ENCODE results near the gene OXCT2.

DNA sequence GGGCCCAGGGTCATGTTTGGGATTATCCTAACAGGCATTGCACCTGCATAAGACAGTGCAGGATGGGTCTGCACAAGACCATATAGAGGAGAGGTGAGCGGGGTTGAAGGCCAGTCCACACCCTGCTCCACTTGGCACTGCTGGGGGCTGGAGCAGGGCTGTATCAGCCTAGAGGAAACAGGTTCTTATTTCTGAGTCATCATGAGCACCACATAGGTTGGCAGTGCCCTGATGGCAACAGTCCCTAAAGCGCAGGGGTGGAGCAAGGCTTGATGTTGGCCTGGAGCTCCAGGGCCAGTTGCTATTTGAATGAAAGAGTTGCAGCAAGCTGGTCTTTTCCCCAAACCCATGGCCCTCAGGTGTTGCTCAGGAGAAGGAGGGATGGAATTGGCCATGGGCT lies 47.3 kb upstream of the OXCT2 start:
- TF ChIP-seq EP300 (conservative IDR thresholded peaks at IDR 0.05; ENCODE audit: poor library complexity, severe bottlenecking) (no peak), EZH2 (IDR thresholded peaks at IDR 0.05; ENCODE audit: borderline replicate concordance, insufficient read depth, low read length, poor library complexity, severe bottlenecking) (no peak)
- TF ChIP-seq, protein P1, sequence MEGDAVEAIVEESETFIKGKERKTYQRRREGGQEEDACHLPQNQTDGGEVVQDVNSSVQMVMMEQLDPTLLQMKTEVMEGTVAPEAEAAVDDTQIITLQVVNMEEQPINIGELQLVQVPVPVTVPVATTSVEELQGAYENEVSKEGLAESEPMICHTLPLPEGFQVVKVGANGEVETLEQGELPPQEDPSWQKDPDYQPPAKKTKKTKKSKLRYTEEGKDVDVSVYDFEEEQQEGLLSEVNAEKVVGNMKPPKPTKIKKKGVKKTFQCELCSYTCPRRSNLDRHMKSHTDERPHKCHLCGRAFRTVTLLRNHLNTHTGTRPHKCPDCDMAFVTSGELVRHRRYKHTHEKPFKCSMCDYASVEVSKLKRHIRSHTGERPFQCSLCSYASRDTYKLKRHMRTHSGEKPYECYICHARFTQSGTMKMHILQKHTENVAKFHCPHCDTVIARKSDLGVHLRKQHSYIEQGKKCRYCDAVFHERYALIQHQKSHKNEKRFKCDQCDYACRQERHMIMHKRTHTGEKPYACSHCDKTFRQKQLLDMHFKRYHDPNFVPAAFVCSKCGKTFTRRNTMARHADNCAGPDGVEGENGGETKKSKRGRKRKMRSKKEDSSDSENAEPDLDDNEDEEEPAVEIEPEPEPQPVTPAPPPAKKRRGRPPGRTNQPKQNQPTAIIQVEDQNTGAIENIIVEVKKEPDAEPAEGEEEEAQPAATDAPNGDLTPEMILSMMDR (IDR thresholded peaks at IDR 0.05; ENCODE audit: poor library complexity, severe bottlenecking) = no peak
- TF ChIP-seq, protein P2, sequence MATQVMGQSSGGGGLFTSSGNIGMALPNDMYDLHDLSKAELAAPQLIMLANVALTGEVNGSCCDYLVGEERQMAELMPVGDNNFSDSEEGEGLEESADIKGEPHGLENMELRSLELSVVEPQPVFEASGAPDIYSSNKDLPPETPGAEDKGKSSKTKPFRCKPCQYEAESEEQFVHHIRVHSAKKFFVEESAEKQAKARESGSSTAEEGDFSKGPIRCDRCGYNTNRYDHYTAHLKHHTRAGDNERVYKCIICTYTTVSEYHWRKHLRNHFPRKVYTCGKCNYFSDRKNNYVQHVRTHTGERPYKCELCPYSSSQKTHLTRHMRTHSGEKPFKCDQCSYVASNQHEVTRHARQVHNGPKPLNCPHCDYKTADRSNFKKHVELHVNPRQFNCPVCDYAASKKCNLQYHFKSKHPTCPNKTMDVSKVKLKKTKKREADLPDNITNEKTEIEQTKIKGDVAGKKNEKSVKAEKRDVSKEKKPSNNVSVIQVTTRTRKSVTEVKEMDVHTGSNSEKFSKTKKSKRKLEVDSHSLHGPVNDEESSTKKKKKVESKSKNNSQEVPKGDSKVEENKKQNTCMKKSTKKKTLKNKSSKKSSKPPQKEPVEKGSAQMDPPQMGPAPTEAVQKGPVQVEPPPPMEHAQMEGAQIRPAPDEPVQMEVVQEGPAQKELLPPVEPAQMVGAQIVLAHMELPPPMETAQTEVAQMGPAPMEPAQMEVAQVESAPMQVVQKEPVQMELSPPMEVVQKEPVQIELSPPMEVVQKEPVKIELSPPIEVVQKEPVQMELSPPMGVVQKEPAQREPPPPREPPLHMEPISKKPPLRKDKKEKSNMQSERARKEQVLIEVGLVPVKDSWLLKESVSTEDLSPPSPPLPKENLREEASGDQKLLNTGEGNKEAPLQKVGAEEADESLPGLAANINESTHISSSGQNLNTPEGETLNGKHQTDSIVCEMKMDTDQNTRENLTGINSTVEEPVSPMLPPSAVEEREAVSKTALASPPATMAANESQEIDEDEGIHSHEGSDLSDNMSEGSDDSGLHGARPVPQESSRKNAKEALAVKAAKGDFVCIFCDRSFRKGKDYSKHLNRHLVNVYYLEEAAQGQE (IDR thresholded peaks at IDR 0.05; ENCODE audit: borderline replicate concordance) = no peak
